ENCODE measurements around the gene SULT4A1.

SULT4A1 gene

DNA sequence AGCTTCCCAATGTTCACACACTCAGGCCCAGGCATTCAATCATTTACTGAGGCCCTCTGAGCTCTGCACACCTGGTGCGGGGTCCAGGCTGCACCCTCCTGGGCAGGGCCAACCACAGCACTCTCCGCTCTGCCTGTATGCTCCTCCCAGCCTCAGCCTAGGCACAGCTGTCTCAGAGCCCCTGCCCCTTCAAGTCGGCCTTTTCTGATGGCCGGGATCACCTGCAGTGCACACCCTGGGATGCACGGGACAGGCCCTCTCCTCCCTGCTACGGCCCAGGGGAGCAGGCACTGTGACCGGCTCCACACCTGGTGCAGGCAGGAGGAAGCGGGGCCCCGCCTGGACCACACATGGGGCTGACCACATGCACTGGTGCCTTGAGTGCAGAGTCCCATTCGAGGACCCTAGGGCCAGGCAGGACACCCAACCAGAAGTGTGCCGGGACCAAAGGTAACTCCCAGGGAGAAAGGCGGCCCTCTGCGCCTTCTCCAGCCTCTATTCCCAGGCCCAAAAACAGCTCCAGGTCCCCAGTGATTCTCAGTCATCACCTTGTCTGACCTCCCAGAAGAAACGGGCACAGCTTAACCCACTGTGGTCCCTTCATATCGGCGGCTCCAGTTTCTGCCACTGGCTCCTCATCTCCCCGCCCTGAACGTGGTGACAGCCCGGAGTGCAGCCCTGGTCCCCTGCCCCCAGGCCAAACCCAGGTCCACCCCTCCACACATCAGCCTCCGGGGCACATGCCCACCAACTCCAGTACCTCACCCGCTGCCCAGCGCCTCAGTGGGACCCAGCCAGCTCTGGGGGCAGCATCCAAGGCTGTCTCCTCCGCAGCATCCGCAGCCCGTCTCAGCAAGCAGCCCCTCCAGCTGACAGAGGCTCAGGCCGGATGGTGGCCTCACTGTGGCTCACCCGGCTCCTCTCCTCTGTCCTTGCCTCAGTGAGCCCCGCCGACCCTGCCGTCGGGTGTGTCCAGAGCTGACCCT, 17.5 kb downstream of the SULT4A1 start:
- no peak for DNase-seq (ENCODE audit: low spot score)

DNA sequence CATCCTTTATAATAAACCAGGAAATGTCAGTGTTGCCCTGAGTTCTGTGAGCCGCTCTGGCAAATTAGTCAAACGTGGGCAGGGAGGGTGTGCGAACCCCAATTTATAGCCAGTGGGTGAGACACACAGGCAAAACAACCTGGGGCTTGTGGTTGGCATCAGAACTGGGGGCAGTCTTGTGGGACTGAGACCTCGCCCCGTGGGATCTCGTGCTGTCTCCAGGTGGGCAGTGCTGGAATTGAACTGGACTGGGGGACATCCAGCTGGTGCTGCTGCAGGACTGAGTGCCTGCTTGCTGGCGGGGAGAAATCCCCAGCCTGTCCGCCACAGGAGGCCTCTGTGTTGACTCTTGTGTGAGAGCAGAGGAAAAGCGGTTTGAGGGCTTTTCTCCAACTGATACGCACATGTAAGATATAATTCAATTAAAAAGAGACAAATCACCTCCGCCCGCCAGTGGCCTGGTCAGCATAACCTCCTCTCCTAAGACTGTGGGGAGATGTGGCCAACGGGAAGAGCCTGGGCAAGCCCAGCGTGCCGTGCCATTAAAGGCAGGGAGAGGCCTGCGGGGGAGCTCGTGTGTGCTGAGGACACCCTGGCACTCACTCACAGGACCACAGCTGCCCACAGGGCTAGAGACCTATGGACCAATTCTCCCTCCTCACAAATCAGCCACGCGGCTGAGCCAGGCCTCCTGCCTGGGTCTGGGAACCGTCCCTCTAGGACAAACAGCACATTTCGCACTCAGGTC, 18.4 kb downstream of the SULT4A1 start:
- DNase-seq (ENCODE audit: low spot score), result no peak

DNA sequence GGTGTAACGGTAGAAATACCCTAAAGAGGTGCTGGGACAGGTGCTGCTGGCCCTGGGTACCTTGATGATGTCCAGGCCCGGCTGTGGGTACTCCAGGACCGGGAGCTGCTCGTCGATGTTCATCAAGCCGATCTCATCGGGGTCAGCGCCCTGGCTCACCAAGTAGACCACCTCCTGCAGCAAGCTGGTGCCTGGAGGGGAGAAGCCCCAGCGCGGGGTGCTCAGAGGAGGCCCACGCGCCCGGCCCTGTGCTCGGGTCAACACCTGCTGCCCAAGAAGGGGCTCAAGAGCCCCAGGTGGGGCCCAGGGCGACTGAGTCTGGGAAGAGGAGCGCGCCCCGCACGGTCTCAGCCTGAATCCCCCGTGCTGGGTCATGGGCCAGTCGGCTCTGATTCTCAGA, 20.6 kb downstream of the SULT4A1 start:
- DNase-seq (ENCODE audit: low spot score), result no peak

DNA sequence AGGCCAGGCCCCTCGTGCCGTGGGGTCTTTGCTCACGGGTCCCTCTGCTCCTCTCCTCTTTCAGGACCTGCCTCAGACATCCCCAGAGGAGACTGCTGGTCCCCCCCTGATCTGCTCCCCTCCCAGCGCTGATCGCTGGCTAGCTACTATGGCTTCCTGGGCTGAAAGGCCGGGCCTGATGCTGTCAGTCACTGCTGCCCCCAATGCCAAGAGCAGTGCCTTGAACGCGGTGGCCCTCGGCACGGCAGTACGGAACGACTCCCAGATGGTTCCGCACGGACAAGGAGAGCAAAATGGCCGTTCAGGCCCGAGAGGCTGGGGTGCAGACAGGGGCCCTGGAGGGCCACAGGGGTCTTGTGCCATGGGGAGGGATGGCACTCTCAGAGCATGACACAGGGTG, 21.5 kb downstream of the SULT4A1 start:
- no peak for DNase-seq (ENCODE audit: low spot score)

DNA sequence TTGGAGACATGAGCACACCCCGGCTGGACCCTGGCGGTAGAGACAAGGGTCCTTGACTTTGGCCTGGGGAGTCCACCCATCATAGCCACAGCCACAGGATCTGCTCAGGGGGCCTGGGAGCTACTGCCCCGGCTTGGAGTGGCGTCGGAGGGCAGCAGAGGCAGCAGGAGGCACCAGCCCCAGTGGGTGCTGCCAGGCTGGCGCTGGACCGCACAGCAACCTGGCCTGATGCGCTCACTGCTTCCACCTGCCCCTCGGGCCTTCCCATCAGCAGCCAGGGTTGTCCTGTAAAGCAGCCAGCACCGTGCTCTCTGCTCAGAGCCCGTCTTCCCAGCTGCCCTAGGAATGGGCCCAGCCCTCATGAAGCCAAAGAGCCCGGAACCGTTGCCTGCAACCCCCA, 21.9 kb downstream of the SULT4A1 start:
- no peak for DNase-seq (ENCODE audit: low spot score)

DNA sequence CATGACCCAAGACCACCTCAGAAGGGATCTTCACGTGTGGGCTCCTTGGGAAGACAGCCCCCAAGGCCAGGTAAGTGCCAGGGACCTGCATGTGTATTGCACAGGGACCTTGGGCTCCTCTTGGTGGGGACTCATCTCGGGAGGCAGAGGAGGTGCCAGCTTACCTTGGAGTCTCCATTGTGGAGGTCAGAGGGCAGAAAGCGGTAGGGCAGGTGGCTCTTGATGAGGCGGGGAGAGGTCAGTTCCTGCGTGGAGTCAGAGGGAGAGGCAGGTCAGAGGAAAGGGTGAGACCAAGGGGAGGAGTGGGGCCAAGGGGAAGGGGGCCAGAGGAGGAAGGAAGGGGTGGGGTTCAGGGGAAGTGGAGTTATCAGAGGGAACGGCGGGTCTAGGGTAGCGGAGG, 22.5 kb downstream of the SULT4A1 start:
- no peak for DNase-seq (ENCODE audit: low spot score)

DNA sequence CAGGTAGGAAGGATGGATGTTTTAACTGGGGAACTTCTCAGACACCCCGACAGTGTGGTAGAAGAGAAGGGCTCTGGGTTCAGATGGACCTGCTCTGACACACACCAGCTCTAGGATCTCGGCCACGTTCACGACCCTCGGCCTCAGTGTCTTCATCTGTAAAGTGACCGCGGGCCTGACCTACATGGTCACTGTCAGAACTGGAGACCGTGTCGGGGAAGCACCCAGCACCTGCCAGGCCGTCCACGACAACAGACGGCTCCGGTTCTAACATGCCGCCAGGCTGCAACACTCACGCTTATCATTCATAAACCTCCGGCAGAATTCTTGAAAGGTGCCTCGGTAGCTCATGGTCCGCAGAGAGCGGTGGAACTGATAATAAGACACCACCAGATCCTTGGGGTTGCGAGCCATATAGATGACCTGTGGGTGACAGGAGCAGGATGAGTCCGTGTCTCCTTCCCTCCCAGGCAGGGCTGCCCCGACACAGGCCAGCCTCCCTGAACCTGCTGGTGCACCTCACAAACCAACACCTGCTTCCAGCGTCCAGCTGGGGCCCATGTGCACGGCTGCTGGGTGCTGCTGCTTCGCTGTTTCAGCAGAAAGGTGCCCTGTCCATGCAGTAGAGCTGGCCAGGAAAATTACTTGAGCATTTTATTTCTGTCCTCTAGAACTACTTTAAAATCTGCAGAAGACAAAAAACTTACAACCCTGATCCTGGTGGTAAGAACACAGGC, 23.6 kb downstream of the SULT4A1 start:
- no peak for DNase-seq (ENCODE audit: low spot score)

DNA sequence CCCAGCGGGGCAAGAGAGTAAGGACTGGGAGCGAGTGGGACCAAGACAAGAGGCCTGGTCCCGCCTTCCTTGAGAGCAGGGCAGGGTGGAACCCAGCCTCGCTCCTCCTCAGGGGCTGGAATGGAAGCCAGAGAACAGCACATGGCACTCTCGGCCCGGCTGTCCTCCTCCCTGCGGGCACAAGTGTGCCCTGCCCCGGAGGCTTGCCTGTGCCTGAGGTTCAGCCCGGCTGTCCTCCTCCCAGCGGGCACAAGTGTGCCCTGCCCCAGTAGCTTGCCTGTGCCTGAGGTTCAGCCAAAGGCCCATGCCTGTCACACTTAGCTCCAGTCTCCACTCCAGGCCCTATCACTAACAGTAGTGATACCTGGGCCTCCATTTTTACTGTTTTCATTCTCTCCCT, 24.2 kb downstream of the SULT4A1 start:
- DNase-seq (ENCODE audit: low spot score), result no peak

DNA sequence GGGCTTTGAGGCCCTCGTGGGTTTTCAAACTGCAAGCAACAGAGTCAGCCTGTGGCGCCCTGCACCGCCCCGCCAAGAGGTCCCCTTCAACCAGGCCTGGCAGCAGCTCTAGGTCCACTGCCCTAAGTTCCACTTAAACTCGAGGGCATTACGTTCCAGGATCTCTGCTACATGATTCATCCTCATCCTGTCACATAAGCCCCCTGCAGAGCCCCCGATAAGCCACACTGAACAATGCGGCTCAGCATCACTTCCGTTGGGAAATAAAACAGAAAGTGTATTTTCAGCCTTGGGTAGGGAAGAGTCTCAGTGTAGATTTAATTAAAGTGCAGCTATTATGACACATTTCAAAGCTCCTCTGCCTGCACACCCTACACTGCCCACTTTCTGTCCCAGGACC, 24.6 kb downstream of the SULT4A1 start:
- DNase-seq (ENCODE audit: low spot score), result no peak

DNA sequence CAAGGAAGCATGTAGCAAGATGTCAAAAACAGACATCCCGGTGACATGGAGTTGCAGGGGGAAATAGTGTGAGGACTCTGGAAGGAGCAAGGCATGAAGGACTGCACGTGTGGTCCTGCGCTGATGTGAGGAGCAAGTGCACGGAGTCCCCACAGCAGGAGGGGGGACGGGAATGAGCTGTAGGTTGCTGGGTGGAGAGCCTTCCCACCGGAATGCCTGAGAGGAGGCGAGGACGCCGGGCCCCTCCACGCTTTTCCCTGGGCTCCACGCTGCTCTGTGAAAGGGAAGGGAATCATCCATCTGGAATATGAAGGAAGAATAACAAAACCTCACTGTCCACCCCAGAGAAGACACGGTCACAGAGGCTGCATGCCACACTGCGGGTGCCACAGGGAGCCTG, 26.6 kb downstream of the SULT4A1 start:
- DNase-seq (ENCODE audit: low spot score), result no peak

DNA sequence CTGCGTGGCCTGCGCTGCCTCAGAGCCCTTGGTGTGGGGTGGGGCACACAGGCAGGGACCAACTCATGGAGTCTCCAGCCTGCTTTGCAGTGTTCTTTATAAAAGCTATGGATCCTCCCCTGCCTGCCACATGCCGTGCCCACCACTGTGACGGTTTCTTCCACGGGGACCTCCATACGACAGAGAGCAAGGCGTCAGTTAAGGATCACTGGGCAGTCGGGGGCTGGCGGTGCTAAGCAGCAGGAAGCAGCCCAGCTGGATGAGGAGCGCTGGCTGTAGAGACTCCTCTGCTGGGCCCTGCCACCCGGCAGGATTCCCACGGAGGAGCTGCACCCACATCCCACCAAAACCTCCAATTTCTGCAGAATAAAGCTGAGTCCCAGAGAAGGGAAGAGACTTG, 27.1 kb downstream of the SULT4A1 start:
- no peak for DNase-seq (ENCODE audit: low spot score)

DNA sequence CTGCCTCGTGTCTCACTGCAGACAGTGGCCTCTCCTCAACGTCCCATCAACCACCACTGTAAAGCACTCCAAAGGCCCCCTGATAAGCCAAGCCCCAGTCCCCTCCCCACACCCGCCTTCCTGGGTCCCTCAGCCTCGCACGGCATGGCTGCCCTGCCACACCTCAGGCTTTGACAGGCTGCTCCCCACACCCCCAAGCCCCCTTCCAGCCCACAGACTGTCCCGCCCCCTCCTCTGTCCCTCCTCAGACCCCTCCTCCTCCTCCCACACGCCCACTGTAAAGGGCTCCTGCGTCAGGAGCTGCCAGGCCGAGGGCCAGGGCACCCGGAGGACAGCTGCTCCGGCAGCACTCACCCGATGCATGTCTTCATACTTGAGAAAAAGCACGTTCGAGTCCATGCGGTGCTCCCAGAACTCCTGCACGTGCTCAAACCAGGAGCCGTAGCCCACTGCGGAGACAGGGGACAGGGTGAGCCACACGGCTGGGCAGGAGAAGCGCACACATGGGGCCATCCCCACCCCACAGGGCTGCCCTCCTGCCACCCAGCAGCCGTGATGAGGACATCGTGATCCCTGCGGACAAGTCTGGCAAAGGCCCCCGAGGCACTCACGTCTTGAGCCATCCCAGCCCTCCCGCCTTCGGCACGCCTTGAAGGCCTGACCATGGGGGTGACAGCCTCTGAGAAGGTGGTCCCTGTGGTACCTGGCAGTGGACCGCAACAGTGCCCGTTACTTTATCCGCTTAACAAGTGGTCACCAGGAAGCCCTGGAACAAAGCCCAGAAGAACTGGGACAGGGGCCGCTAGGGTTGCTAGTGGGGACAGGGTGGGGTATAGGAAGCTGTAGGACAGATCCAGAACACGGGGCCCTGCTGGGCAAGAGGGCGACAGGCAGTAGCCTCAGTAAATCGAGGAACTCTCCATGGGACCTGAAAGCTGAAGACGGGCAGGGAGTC, 28.8 kb downstream of the SULT4A1 start:
- no peak for DNase-seq (ENCODE audit: low spot score)

DNA sequence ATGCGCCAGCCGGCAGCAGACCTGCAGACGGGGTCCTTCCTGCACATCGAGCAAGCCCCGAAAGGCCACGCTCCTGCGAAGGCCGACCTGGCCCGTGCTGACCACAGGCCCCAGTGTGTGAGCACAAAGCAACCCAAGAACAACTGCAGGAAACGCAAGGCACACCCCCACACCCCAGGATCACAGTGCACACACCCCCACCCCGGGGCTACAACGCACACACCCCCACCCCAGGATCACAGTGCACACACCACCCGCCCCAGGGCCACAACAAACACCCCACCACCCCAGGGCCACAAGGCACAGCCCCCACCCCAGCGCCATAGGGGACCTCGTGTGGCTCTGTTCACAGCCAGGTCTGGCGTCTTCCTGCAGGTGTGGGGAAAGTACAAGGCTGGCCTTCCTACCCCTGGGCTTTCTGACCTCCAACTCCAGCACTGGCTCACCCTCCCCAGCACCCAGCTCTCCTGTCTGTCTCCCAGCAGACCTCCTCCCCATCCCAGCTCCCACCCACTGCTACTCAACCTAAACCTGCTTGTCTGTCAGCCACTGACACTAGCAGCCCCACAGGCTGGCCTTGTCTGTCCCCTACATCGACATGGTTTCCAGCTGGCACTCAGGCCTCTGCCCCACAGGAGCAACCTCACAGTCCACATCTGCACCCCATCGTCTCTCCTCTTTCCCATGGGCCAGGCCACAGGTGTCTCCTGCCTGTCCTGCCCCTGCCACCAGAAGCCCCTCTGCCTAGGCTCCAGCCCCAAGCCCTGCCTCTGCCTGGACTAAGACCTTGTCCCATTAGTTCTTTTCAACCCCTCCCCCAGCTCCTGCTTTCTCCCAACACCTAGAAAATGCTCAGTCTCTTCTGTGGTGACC, 29.7 kb downstream of the SULT4A1 start:
- DNase-seq (ENCODE audit: low spot score), result no peak

DNA sequence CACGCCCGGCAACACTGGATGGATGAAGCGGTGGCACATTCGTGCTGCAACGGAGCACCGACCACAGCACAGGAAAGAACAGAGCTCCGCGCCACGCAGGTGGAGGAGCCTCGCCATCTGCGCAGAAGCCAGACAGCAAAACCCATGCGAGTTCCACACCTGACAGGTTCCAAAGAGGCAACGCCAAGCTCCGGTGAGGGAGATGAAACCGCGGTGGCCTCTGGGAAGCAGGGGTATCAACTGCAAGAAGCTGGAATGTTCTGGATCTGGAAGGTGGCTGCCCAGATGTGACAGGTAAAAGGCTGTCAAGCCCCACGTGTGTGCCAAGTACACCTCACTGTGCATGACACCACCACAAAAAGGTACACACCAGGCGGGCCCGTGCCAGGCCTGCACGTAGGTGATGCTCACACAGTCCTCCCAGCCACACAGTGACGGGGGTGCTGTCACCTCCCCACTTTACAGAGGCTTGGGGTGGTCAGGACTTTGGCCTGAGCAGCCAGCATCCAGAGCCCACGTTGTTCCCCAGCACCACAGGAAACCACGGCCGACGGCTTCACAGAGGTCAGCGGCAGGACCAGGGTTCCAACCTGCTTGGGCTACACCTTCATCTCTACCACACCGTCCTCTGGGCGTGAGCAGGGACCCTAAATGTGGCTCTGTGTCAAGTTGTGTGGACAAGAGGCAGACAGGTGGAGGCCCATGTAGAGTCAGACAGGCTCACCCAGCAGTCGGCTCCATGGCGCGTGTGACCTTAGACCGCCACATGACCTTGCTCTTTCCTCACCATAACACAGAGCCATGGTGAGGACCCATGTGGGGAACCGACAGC, 30.5 kb downstream of the SULT4A1 start:
- no peak for DNase-seq (ENCODE audit: low spot score)

DNA sequence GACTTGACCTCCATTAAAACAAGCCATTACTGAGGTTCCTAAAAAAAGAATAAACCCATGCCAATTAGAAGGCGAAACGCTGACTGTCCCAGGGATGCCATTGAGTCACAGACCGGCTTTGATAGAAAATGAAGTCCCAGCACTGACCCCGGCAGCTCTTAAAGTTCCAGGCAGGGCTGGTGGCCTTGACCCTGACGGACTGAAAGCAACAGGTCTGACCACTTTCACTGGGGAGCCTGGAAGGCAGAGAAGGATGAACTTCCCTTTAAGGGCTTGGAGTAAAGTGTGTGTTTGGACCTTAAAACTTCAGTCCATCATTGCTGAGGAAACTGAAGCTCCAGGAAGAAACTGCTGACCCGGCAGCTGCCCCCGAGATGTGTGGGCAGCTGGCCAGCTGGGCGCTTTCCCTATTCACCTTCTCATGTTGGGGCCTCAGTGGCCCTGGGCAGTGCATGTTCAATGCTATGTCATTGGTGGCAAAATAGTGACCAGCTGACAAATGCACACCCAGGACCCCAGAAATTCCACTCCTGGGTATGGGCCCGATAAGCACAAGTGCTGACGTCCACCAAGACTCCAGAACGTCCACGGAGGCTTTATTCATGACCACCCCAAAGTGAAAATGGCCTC, 31.3 kb downstream of the SULT4A1 start:
- DNase-seq (ENCODE audit: low spot score), result no peak

DNA sequence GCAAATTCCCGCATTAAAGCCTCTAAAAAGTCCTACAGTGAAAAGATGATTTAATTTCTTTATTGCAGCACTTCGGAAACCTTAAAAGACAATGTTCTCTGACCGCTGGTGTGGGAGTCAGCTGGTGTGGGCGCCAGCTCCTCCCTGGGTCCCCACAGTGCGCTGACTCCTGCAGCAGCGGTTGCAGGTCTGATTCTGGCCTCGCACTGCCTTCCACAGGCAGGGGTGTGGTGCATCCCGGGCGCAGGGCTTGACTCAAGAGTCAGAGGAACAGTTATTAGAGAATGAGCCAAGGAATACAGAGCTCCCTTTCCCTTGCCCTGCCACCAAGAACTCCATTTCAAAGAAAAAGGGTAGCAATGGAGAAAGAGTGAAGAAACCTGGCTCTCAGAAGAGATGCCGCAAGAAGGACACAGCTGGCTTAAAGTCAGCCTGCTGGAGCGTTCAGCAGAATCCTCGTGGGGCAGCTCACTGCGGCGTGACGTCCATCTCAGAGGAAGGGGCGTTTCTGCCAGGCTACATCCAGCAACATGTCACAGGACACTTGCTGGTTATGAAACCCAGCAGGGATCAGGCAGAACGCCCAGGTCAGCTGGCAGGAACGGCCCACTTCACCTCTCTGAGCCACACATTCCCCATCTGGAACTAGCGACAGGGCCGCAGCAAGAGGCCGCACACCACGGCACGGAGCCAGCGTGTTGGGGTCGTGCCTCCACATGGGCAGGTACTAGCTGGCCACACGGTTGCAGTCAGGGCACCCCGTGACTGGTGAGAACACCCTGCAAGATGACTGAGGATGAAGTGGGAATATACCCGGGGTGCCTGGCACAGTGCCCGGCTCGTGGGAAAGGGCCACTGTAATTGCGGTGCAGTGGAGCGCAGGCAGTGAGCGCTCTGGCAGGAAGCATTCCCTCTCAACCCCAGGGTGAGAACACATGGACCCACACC, 32.1 kb downstream of the SULT4A1 start:
- no peak for DNase-seq (ENCODE audit: low spot score)

DNA sequence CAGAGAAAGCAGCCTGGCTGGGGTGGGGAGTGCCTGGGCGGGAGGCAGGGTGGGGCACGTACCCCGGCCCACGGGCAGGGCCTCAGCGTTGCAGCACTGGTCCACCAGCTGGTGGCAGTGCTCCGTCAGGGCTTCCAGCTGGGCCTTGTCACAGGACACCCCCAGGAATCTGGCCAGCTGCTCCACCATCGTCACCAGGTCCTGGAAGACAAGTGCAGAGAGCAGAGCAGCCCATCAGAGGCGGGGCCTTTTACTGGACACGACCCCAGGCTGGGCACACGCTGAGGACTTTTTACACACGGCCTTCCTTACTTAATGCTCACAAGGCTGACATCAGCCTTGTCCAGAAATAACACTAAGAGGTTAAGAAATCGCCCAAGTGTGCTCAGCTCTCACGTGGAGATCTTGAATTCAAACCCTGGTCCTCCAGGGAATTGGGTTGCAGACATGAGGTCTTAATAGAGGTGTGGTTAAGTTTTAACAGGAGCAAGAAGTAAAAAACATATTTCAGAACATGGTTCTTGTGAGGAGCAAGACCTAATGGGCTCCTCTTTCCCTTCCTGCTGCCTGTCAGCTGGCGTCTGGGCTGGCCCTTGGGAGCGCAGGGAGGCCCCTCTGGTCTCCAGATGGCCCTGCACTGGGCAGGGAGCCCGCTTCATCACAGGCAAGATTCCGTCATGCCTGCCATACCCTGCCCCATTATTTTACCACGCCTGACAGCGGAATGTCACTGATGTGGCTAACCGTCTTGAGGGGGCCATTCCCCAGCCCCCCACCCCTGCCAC, 33.1 kb downstream of the SULT4A1 start:
- DNase-seq (ENCODE audit: low spot score), result no peak
